Fibroblast of the aortic adventitia (primary cell): ENCODE measurements around the gene RHEX. TPM values are rescaled to one million over a fixed set of nuclear protein-coding genes. Genes with fewer than 3 reads are reported as not detected.
A peak's percentile ranks its signal among the peaks of the same experiment; 100 is the strongest.

Source experiments
- DNase-seq: peaks from one replicate; pipeline ENCODE4 v3.0.0-alpha.2; 2010; ENCODE audit warnings: low read depth
- H3K4me3 ChIP-seq: 2 replicates; pipeline ENCODE4 v1.5.1; 2011; ENCODE audit warnings: low read depth, mild to moderate bottlenecking, control low read depth, low read length, moderate library complexity
- total RNA-seq: library from RNA; depleted of rRNA; stranded (reverse); fragments of >200 nt; gene quantifications from 2 replicates; pipeline ENCODE4 v1.2.3, GENCODE V29; 2012; ENCODE audit warnings: low replicate concordance
- TF ChIP-seq, protein P1 (sequence below): IDR thresholded peaks from 2 replicates; pipeline ENCODE4 v1.5.1; 2011; ENCODE audit warnings: mild to moderate bottlenecking, low read length, control low read depth, inconsistent platforms; ENCODE audit not compliant: insufficient read depth

The RHEX gene
- total RNA-seq, 1 donor = not detected

DNA sequence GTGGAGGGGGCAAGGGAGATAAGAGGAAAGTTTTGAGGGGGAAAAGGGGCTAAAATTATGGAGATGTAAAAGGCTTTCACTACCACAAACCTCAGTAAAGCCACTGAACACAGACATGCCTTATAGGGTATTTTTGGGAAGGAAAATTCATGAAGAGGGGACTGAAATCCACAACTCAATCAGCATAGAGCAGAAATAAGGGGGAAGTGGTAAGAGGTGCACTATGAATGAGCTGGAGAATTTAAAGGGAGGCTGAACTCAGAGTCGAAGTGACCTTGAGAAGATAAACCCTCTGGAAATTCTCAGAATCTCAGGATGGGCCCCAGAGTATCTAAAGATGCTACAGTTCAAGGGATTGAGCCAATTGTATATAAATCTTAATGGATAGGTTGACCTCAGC is 15.3 kb downstream of the RHEX start:
- DNase-seq = no peak
- no peak overlapping the region for H3K4me3 ChIP-seq
- TF ChIP-seq, protein P1, sequence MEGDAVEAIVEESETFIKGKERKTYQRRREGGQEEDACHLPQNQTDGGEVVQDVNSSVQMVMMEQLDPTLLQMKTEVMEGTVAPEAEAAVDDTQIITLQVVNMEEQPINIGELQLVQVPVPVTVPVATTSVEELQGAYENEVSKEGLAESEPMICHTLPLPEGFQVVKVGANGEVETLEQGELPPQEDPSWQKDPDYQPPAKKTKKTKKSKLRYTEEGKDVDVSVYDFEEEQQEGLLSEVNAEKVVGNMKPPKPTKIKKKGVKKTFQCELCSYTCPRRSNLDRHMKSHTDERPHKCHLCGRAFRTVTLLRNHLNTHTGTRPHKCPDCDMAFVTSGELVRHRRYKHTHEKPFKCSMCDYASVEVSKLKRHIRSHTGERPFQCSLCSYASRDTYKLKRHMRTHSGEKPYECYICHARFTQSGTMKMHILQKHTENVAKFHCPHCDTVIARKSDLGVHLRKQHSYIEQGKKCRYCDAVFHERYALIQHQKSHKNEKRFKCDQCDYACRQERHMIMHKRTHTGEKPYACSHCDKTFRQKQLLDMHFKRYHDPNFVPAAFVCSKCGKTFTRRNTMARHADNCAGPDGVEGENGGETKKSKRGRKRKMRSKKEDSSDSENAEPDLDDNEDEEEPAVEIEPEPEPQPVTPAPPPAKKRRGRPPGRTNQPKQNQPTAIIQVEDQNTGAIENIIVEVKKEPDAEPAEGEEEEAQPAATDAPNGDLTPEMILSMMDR = no peak

DNA sequence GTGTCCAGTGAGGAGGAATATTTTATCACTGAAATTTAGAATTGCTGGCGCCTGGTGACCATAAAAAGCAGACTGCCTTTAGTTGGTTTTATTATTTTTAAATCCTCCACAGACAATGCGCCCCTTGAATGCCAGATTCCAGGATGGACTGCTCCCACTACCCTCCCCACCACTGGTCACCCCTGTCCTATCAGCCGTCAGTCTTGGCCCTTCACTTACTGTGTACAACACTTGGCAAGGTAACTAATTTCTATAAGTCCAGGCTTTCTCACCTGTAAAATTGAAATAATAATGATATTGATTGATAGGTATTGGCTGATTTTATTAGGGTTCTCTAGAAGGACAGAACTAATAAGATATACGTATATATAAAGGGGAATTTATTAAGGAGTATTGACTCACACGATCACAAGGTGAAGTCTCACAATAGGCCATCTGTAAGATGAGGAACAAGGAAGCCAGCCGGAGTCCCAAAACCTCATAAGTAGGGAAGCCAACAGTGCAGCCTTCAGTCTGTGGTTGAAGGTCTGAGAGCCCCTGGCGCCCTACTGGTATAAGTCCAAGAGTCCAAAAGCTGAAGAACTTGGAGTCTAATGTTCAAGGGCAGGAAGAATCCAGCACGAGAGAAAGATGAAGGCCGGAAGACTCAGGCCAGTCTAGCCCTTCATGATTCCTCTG is 17.8 kb downstream of the RHEX start:
- H3K4me3 ChIP-seq = no peak overlapping the region
- DNase-seq = no peak
- TF ChIP-seq, protein P1 = no peak

DNA sequence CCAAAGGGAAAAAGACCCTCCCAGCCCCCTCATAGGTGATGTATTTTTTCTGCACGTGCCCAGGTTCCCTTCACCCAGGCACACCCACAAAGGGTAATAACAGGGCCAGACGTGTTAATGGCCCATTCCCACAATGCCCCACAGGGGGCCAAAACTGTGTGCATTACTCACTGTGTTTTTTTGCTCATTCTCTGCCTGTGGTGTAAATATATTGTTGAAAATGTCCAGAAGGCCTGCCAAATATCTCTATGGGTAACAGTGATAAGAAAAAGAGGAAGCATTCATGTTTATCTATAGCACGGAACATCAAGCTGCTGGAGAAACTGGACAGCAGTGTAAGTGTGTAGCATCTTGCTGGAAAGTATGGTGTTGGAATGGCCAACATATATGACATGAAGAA is 21.9 kb downstream of the RHEX start:
- DNase-seq = no peak
- TF ChIP-seq, protein P1 = no peak
- no peak overlapping the region for H3K4me3 ChIP-seq

DNA sequence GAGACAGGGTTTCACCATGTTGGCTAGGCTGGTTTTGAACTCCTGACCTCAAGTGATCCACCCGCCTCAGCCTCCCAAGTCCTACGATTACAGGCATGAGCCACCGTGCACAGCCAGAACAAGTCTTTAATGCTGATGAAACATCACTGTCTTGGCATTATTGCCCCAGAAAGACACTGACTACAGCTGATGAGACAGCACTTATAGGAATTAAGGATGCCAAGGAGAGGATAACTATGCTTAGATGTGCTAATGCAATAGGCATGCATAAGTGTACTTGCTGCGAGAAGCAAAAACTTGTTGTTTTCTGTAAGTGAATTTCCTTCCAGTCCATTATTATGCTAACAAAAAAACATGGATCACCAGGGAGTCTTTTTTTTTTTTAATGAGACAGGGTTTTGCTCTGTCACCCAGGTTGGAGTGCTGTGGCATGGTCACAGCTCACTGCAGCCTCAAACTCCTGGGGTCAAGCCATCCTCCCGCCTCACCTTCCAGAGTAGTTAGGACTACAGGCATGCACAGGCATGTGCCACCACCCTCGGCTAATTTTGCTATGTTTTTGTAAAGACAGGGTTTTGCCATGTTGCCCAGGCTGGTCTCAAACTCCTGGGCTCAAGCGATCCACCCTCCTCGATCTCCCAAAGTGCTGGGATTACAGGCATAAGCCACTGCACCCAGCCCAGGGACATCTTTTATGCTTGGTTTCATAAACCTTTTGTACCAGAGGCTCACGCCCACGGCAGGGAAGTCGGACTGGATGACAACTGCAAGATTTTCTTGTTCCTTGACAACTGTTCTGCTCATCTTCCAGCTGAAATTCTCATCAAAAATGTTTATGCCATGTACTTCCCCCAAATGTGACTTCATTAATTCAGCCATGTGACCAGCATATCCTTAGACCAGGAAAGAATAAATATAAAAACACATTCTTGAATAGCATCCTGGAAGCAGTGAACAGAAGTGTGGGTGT is 23.1 kb downstream of the RHEX start:
- H3K4me3 ChIP-seq = no peak overlapping the region
- DNase-seq = peak; percentile 10
- TF ChIP-seq, protein P1 = no peak

DNA sequence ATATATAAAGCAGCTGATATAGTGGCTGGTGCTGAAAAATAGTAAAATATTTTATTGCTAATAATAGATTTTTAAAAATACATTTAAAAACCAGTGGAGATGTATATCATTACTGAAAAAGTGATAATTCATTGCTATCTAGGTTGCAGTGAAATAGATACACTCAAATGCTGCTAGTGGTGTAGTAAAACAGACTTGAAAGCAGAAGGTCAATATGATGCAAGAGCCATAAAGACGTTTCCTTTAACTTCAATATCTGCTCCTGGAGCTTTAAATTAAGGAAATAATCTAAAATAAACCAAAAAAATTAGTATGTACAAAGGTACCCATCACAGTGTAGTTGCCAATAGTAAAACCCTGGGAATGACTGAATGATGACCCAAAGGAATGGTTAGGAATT is 26.2 kb downstream of the RHEX start:
- H3K4me3 ChIP-seq = no peak overlapping the region
- DNase-seq = no peak
- TF ChIP-seq, protein P1 = no peak

DNA sequence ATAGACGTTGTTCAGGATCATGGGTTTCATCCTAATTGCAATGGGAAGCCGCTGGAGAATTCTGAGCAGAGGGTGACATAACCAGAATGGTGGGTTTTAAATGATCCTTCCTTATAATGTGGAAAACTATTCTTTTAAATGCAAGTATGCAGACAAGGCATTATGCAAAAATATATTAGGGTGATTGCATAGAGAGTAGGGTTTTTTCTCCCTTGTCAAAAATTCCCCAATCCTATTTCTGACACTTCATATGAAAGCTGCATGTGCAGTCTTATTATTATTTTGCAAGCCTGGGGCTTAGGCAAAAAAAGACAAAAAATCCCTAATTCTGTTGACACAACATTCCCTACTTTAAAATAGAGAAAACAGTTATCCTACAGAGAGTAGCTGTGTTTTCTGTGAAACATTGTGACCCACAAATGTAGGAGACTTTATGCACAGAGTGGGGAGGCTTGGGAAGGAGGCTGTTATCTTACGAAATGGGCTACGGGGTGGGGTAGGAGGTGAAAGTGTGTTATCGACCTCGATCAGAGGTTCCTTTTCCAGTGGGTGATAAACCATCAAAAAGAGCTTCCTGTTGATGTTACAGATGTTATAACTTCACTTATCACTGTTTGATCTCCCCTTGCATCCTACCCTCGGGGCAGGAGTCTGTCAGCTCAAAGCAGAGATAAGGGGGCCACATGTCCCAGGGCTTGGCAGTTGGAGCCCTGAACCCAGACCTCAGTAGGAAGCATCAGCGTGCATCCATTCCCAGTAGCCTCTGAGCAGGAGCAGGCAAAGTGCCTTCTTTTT is 27.2 kb downstream of the RHEX start:
- no peak for DNase-seq
- H3K4me3 ChIP-seq = no peak overlapping the region
- TF ChIP-seq, protein P1 = no peak
